Osteocyte (in vitro differentiated cells): ENCODE data around the gene GPR35. TPM values are rescaled to one million over a fixed set of nuclear protein-coding genes. Genes with fewer than 3 reads are reported as not detected.
"Not testable (repeated sequence)": the region's sequence is repeated elsewhere in the genome, so short reads cannot be mapped to it uniquely, and the experiment has no call there.

Source experiments
- DNase-seq: peaks from one replicate; pipeline ENCODE4 v3.0.0; 2021; ENCODE audit warnings: mixed read lengths; ENCODE audit not compliant: unreplicated experiment; ENCODE audit errors: extremely low spot score
- H3K27ac Mint-ChIP-seq: one replicate; pipeline ENCODE4 v1.8.0; 2021; ENCODE audit warnings: mild to moderate bottlenecking, mixed read lengths; ENCODE audit not compliant: unreplicated experiment
- H3K27me3 Mint-ChIP-seq: one replicate; pipeline ENCODE4 v1.8.0; 2021; ENCODE audit warnings: mixed read lengths; ENCODE audit not compliant: unreplicated experiment
- H3K36me3 Mint-ChIP-seq: one replicate; pipeline ENCODE4 v1.8.0; 2021; ENCODE audit warnings: mixed read lengths; ENCODE audit not compliant: unreplicated experiment
- H3K4me1 Mint-ChIP-seq: one replicate; pipeline ENCODE4 v1.8.0; 2021; ENCODE audit warnings: mixed read lengths; ENCODE audit not compliant: unreplicated experiment
- H3K4me3 Mint-ChIP-seq: one replicate; pipeline ENCODE4 v1.8.0; 2021; ENCODE audit warnings: mild to moderate bottlenecking, moderate library complexity, mixed read lengths; ENCODE audit not compliant: unreplicated experiment
- H3K9me3 Mint-ChIP-seq: one replicate; pipeline ENCODE4 v1.8.0; 2021; ENCODE audit warnings: mixed read lengths; ENCODE audit not compliant: unreplicated experiment
- CTCF ChIP-seq: fragments of 200-600 bp; sonication (generic); IDR thresholded peaks from 2 replicates; pipeline ENCODE4 v1.5.0; 2021; ENCODE audit warnings: antibody characterized with exemption, mild to moderate bottlenecking, moderate library complexity
- total RNA-seq: library from RNA; stranded (reverse); gene quantifications from 2 replicates; pipeline ENCODE4 v1.2.1, GENCODE V29; 2021

GPR35 gene
- total RNA-seq, 1 donor from 2014 or later: 3.6 TPM

- H3K36me3 Mint-ChIP-seq: peaks cover 16% of the 10 kb centered on the region
- no peak for TF ChIP-seq CTCF
- no peak overlapping the region for H3K4me3 Mint-ChIP-seq
- DNase-seq: no peak
- H3K27me3 Mint-ChIP-seq: no peaks in the 10 kb centered on the region
- no peaks in the 10 kb centered on the region for H3K4me1 Mint-ChIP-seq
- no peak overlapping the region for H3K27ac Mint-ChIP-seq
- H3K9me3 Mint-ChIP-seq: peaks cover 5% of the 10 kb centered on the region
These were observed 9.3 kb upstream of the GPR35 start for GRCh38 chr2:240615820-240616547.

- H3K4me1 Mint-ChIP-seq, H3K9me3 Mint-ChIP-seq, DNase-seq, H3K36me3 Mint-ChIP-seq, H3K27ac Mint-ChIP-seq, H3K27me3 Mint-ChIP-seq, H3K4me3 Mint-ChIP-seq: not testable (repeated sequence)
These were observed 8.2 kb upstream of the GPR35 start for GRCh38 chr2:240616860-240617666.

GRCh38 chr2:240618776-240619175 lies 6.5 kb upstream of the GPR35 start:
- H3K36me3 Mint-ChIP-seq: peaks cover 6% of the 10 kb centered on the region
- no peak overlapping the region for H3K27ac Mint-ChIP-seq
- no peaks in the 10 kb centered on the region for H3K4me1 Mint-ChIP-seq
- TF ChIP-seq CTCF: no peak
- no peak overlapping the region for H3K4me3 Mint-ChIP-seq
- H3K9me3 Mint-ChIP-seq: peaks cover 5% of the 10 kb centered on the region
- no peak for DNase-seq
- no peaks in the 10 kb centered on the region for H3K27me3 Mint-ChIP-seq

- Mint-ChIP-seq H3K4me1 (no peaks in the 10 kb centered on the region), H3K27me3 (no peaks in the 10 kb centered on the region), H3K4me3 (no peak overlapping the region), H3K27ac (no peak overlapping the region), H3K36me3 (peaks cover 6% of the 10 kb centered on the region), H3K9me3 (peaks cover 5% of the 10 kb centered on the region)
- TF ChIP-seq CTCF: no peak
- DNase-seq: no peak
These were observed 5.7 kb upstream of the GPR35 start for GRCh38 chr2:240619506-240620148.

- Mint-ChIP-seq H3K4me3 (no peak overlapping the region), H3K4me1 (peaks cover 5% of the 10 kb centered on the region), H3K27me3 (no peaks in the 10 kb centered on the region), H3K9me3 (peaks cover 5% of the 10 kb centered on the region), H3K36me3 (peaks cover 6% of the 10 kb centered on the region), H3K27ac (no peak overlapping the region)
- no peak for TF ChIP-seq CTCF
- DNase-seq: no peak
These were observed 5.0 kb upstream of the GPR35 start for GRCh38 chr2:240620149-240620731.
